HG03196 (cell line): Measurements from ENCODE around the gene FREM2.

ENCODE experiments used
- ATAC-seq: cut with Tn5 transposase; IDR thresholded peaks from one replicate; pipeline ENCODE4 v1.9.1; 2021; ENCODE audit not compliant: unreplicated experiment

FREM2 gene

DNA sequence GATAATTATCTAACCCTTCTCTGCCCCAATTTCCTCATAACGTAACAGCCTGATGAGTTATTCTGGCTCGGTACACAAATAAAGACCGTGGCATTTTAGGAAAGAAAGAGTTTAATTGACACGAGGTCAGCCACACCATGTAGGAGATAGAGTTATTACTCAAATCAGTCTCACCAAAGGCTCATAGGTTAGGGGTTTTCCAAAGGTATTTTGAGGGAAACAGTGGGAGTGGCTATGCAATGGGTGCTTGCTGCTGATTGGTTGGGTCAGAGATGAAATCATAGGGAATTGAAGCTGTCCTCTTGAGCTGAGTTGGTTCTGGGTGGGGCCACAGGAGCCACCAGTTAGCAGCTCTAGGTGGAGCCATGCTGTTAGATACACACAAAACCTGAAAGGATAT, 137.5 kb downstream of the FREM2 start:
- no peak for ATAC-seq

DNA sequence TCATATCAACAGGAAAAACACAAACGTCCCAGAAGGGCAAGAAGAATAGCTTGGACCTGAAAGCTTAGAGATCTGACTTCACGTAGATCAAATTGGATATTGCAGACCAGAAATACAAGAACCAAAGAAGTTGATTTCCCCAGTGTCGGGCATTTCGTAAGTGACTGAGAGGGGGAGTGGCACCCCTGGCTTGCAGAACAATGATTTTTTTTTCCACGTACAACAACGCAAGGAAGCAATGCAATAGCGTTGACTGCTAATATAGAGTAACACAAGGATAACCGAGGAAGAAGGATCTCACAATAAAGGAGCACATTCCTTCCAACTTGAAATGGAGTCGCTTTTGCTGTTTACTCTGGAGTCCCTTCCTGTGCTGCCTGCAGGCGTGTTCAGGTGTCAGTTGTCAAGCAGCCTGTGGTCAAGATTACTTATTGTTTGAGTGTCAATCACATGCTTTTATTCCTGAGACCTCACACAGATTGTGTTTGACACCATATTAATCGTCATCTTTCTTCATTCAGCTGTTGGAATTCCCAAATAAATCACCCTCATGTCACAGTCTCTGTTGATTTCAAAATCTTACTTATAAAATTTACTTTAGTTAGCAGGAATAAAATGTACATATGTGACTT, 139.4 kb downstream of the FREM2 start:
- no peak for ATAC-seq

DNA sequence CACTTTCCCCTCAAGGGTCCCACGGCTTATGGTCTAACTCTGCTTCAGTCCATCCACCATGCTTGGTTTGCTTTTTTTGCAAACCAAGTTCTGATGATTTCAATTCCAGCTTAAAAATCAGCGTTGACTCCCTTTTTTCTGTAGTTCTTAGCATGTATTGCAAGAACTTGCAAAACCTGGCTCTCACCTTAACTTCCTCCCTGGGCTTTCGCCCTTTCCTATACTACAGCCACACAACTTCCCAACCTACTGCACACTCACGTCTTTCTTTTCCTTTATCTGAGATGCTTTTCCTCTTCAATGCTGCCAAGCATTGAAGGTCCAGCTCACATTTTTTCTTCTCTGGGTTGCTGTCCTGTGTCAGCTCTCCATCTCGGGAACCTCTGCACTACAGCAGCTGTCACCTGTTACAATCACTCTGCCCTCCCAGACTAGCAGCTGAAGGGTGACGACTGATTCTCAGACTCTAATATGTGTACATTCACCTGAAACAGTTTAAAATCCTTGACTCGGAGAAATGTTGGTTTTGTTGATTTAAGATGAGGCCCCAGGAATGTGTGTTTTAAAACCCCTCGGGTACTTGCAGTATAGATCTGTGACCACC, 143.7 kb downstream of the FREM2 start:
- no peak for ATAC-seq

DNA sequence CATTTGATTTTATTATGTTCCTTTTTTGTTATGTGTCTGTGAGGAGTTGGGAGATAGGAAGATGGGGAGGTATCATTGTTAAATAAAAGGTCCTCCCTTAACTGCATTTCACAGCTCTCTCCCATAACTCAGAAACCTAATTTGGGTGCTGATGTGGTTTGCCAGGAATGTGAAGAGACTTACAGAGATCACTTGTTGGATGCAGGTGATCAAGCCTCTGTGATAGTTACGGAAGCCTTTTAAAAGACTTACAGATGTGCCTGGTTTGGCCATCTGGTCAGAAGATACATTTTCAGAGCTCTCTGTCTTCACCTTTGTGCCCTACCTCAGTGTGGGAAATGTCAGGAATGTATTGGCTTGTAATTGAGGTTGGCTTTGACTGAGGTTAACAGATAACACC, 157.7 kb downstream of the FREM2 start:
- ATAC-seq, result no peak

DNA sequence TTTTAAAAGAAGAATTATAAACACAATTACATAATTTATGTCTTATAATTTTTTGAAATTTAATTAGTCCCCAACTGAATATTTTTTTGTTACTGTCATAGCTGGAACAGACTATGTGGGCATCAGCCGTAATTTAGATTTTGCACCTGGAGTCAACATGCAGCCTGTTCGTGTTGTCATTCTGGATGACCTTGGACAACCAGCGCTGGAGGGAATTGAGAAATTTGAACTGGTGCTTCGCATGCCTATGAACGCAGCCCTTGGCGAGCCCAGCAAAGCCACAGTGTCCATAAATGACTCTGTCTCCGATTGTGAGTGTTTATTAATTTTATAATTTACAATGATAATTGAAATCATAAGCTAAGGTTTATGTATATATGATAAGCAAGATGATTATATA, 161.5 kb downstream of the FREM2 start:
- no peak for ATAC-seq

DNA sequence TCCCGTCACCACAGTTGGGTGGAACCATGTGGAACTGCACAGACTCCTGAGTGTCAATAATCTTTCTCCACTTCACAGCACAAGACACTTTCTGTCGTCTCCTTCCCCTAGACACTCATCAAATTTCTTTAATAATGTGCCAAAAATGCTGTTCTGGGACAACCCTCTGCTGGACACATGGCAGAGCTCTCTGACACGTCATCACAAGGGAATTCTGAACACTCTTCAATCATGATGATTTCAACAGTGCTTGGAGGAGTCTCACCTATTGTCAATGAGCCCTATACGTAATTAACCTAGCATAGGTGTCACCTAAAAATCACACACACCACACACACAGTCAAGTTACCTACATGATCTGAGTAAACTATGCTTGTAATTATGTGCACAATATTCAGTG, 162.4 kb downstream of the FREM2 start:
- no peak for ATAC-seq

DNA sequence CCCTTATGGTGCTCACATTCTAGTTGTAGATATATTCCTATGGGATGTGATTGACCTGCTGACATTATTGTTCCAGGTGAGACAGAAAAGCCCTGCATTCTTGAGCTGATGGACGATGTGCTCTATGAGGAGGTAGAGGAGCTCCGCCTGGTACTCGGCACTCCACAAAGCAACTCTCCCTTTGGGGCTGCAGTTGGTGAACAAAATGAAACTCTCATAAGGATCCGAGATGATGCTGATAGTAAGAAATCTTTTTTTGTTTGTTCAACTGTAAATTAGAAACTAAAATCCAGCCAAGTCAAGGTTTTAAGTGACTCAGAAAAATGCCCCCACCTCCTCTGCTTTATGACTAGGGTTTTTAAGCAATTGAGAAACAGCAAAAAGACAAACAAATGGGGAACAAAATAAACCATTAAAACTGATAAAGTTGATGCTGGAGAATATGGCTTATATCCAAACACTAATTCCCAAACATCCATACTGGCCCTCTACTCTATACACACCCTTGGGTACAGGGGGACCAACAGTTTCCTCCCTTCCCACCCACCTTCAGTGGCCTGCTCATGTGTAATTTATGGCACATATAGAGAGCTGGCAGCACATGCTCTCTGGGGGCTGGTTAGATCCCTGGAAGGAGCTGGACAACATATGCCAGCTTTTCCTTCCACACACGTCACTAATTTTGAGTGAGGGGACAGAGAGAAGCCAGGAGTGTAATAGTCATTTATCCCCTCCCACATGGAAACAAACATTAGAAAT, 164.2 kb downstream of the FREM2 start:
- ATAC-seq, result peak; percentile 51

DNA sequence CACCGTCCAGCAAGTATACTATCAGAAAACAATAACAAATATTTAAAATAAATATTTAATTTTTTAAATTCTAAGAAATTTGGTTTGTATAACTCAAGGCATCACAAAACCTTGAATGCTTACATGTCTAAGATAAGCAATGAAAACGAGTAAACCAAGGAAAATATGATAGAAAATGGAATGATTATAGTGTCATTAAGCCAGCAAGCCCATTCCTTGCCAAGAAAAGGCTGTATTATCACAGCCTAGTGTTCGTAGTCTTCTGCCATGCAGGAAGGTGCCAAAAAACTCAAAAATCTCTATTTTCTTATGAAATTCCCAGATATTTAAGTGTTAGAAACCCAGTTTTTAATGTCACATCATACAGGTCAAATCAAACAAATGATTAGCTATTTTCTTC, 167.3 kb downstream of the FREM2 start:
- ATAC-seq, result no peak

DNA sequence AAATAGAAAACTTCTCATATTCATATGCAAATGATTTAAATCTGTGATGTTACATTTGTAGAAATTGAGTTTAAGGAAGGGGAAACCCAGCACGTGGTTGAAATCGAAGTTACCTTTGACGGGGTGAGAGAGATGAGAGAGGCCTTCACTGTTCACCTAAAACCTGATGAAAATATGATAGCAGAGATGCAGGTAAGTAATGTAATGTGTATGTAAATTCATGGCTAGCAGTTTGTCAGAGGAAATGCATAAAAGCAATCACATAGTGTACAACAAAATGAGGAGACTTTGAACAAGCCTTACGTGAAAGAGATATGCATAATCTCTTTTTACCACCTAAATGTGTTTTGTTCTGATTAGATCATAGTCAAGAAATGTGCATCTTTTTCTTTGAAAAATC, 169.2 kb downstream of the FREM2 start:
- ATAC-seq, result no peak

DNA sequence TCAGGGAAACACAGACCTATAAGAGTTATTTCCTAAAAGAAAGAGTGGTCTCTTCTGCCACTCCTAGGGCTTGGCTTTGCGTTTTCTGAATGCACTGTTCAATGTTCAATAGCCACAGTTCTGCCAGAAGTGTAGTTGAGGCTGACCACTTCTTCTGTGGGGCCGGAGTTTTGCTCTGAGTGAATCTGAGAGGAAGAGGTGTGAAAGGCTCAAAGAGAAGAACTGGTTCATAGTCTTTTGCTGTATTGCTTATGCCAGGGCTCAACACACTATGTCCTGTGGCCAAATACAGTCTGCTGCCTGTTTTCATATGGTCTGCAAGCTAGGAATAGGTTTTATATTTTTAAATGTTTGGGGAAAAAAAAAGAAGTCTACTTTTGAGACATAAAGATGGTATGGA, 175.6 kb downstream of the FREM2 start:
- ATAC-seq, result no peak

DNA sequence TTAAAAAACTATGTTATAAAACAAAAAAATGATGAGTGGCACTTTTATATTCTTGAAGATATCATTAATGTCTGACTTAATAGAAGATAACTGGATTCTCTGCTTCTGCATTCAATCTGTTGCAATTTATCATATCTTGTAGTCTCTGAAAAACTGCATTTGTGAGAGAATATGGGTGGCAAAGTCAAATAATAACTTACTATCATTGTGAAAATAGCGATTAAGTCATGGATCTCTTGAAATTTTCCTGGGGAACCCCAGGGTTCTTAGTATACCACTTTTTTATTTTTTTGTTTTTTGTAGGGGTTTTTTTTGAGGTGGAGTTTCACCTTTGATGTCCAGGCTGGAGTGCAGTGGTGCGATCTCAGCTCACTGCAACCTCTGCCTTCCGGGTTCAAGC, 176.7 kb downstream of the FREM2 start:
- no peak for ATAC-seq

DNA sequence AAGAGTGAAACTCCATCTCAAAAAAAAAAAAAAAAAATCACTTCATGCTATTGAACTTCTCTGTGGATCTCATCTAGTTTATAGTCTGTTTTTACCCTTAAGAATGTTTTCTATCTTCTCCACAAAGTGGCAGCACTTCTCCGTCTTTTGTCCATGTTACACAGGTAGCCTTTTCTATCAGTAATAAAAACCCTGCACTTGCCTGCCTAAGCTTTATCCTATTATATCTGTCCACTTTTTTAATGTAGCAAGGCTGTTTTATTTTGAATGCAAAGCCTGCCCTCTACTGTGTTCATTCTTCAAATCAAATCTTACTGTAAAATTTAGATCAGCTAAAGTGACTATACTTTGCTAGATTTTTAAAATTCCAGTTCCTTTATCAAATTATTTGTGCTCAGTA, 179.8 kb downstream of the FREM2 start:
- ATAC-seq, result no peak

DNA sequence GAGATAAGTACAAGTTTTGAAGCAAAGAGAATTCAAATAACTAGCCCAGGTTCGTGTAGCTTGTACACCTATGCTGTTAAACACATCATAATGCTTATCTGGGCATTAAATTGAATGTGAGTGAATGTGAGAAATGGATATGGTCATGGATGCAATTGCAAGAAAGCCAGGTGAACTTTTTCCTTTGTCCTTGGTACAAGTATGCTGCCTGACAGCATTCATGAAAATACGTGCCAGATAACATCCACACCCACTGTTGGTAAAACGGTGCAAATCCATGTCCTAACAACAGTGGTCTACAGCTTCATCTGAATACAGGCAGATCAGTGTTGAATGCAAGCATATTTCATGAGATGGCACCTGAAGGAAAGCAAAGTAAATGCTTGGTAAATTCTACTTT, 181.5 kb downstream of the FREM2 start:
- no peak for ATAC-seq

DNA sequence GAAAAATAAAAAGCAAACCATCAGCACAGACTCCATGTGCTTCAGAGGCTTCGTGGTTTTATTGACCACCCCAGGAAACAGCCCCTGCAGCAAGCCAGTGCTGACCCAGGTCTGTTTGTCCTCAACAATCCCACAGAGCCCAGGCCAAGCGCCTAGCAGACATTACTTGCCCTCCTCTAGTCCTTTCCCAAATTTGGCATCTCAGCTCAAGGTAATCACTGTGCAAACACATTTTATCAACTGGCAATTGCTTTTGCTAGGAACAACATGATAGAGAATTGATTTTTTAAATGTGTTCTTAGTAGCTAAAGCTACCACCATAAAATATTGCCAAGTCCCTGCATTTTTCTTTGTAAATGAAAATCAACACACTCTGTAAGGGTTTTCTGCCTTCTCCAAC, 182.0 kb downstream of the FREM2 start:
- ATAC-seq, result no peak

DNA sequence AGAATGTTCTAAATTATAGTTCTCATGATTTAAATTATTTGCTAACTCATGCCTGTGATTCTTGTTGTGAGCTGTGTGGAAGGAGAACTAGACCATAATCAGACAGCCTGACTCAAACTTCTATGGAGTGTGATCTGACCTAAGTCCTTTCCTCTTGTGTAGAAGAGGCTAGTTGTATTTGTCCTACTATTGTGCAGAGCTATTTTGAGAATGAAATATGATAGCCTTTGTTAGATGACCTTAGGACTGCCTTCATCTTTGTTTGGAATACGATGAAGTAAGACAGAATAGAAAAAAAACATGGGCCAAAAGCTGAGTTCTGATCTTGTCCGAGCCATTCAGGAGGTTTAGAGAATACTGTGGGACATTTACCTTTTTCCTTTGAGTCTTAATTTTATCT, 184.4 kb downstream of the FREM2 start:
- ATAC-seq, result no peak

DNA sequence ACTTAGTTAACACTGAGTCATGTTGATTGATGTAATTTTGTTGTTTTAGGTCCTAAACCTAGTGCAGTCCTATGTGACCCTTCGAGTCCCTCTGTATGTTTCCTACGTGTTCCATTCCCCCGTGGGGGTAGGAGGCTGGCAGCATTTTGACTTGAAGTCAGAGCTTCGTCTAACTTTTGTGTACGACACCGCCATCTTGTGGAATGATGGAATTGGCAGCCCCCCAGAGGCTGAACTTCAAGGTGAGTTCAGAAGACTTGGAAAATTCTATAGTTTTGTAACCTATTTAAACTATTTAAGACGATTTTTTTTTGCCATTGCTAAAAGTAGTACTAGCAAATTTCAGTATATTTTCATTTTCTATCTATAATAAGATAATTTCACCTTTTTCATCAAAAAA, 185.8 kb downstream of the FREM2 start:
- ATAC-seq, result peak; percentile 65

DNA sequence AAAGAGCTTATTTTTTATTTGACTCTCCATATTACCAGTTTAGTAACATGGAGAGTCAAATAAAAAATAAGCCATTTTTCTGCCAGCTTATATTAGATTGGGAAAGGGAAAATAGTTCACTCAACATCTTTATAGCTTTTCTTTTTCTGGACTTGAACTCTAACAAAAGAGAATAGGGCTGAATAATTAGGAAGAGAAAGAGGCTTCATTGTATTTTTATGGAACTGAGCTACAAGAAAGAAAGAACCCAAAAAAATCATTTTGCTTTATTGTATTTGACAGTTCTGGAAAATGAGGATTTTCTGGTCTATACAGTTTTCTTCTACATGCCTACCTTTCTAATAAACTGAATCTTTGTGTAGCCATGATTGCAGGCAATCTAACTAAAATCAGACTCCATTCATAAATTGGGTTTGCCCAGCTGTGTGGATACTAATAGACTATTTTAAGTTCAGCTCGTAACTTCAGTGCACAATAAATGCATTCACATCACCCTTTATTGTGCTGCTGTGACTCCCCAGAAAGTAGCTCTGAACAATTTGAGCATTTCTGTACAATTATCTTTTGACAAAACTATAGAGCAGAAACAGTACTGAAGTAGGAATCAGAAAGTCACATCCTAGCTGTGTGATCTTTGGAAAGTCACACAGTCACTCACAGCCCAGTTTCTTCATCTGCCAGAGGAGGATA, 188.5 kb downstream of the FREM2 start:
- ATAC-seq, result no peak

DNA sequence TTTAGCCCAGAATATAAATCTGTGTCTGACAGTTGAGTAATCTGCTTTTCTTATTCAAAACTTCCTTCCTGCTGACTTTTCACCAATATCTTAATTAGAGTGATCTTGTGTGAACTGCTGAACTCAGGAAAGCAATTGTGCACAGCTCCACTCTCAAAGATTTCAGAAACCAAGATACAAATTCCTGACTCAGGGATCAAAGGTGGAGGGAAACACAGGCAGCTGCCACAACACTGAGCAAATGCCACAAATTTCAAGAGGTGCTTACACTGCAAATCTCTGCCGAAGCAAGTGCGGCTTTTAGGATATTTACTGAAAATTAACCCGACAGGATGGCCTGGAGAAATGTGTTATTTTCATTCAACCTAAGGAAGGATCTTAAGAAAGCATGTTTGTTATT, 192.4 kb downstream of the FREM2 start:
- no peak for ATAC-seq

DNA sequence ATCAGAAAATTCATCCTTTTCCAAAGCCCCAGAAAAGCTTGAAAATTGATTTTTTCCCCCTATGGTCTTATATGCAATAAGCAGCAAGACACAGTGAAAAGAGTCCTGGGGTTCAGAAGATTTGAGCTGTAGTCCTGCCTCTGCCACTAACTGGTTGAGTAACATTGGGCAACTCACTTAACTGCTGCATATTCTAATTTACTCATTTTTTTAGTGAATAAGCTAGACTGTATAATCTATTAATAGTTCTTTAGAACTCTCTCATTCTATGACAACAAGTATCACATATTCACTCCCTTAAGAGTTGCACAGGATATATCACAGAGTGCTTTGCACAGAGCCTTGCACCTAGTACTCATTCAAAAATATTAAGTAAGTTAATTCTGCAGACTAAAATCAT, 192.9 kb downstream of the FREM2 start:
- ATAC-seq, result no peak

DNA sequence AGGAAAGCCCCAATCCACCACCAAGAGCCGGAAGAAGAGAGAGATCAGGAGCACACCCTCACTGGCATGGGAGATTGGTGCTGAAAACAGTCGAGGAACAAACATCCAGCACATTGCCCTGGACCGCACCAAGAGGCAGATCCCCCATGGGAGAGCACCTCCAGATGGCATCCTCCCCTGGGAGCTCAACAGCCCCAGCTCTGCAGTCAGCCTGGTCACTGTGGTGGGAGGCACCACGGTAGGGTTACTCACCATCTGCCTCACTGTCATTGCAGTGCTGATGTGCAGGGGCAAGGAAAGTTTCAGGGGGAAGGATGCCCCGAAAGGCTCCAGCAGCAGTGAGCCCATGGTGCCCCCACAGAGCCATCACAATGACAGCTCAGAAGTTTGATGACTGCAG, 193.5 kb downstream of the FREM2 start:
- no peak for ATAC-seq

DNA sequence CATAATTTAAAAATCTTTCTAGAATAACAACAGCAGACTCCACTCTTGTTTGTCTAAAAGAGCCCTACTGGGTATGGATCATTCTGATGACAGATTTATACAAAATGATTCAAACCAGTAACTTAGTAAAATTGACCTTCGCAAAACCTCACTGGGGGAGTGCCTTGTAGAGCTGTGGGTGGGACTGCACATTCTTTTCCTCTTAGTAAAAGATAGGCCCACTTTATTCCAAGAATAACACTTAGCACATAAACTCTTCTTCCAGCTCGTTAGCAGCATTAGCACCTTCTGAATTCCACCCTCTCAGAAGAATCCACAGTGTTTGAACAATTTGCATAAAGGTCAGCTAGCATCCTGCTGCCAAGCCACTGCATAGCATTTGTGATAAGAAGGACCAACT, 196.9 kb downstream of the FREM2 start:
- no peak for ATAC-seq

DNA sequence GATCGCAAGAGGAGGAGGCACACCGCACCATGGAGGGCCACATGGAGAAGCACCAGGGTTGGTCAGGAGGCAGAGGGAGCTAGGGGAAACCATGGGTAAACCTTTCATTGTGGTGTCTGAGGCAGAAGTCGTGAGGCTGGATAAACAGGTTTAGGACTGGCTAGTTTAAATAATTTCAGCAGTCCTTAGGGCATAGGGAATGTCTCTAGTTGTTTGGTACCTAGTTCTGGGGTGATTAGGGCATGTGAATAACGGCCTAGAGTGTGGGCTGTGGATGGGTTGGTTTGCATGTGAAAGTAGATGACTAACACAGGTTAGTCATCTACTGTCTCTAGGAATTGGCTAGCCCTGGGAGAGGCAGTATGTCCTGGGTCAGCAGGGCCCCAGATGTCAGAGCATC, 201.4 kb downstream of the FREM2 start:
- no peak for ATAC-seq
